ENCODE measurements around the gene FAM174B.

GRCh38 chr15:92583096-92584034 lies 72.2 kb downstream of the FAM174B start:
- TF ChIP-seq CTCF (IDR thresholded peaks at IDR 0.05; ENCODE audit: insufficient read depth, low read length, poor library complexity, severe bottlenecking) (no peak), EZH2phosphoT487 (conservative IDR thresholded peaks at IDR 0.05; ENCODE audit: low read length) (no peak)

All from SU-DHL-6 (cell line).